Ishikawa (cell line): ENCODE results near the gene AHCYL2.

Experiments used
- CEBPB ChIP-seq: IDR thresholded peaks from 2 replicates; pipeline ENCODE4 v1.6.1; 2012
- CREB1 ChIP-seq: IDR thresholded peaks from 2 replicates; pipeline ENCODE4 v1.6.1; 2012; ENCODE audit warnings: low read depth
- EGR1 ChIP-seq: IDR thresholded peaks from 2 replicates; pipeline ENCODE4 v1.6.1; 2012
- EP300 ChIP-seq: IDR thresholded peaks from 2 replicates; pipeline ENCODE4 v1.6.1; 2012; ENCODE audit warnings: borderline replicate concordance
- FOXM1 ChIP-seq: IDR thresholded peaks from 2 replicates; pipeline ENCODE4 v1.6.1; 2012; ENCODE audit warnings: low read depth, borderline replicate concordance
- NFIC ChIP-seq: IDR thresholded peaks from 2 replicates; pipeline ENCODE4 v1.6.1; 2012
- RAD21 ChIP-seq: IDR thresholded peaks from 2 replicates; pipeline ENCODE4 v1.6.1; 2012; ENCODE audit warnings: low read depth
- TAF1 ChIP-seq: IDR thresholded peaks from 2 replicates; pipeline ENCODE4 v1.6.1; 2012; ENCODE audit warnings: low read depth, mild to moderate bottlenecking
- TCF12 ChIP-seq: IDR thresholded peaks from 2 replicates; pipeline ENCODE4 v1.6.1; 2012; ENCODE audit warnings: low read depth
- TEAD4 ChIP-seq: IDR thresholded peaks from 2 replicates; pipeline ENCODE4 v1.6.1; 2012
- ZBTB7A ChIP-seq: IDR thresholded peaks from 2 replicates; pipeline ENCODE4 v1.6.1; 2012; ENCODE audit warnings: low read depth
- TF ChIP-seq, protein P1 (sequence below): IDR thresholded peaks from 2 replicates; pipeline ENCODE4 v1.6.1; 2012
- TF ChIP-seq, protein P2 (sequence below): IDR thresholded peaks from 2 replicates; pipeline ENCODE4 v1.6.1; 2012; ENCODE audit warnings: low read depth, mild to moderate bottlenecking

DNA sequence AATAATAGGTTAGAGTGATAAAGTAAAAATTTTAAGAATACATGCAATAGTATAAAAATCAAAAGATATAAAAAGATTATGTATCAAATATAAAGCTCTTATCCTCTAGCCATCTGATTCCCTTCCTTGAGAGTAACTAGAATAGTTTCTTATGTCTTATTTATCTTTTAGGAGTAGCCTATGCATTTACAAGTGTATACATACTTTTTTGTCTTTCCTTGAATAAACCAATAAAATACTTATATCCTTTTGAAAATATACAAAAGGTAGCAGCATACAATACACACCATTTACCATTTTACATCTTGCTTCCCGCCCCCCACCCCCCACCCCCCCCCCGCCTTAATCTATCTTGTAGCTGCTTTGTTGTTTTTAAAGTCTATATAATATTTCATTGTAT, 31.4 kb downstream of the AHCYL2 start:
- no peak for TF ChIP-seq TEAD4
- TF ChIP-seq CEBPB = no peak
- TF ChIP-seq, protein P1, sequence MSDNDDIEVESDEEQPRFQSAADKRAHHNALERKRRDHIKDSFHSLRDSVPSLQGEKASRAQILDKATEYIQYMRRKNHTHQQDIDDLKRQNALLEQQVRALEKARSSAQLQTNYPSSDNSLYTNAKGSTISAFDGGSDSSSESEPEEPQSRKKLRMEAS = no peak
- TF ChIP-seq EP300 = no peak
- TF ChIP-seq, protein P2, sequence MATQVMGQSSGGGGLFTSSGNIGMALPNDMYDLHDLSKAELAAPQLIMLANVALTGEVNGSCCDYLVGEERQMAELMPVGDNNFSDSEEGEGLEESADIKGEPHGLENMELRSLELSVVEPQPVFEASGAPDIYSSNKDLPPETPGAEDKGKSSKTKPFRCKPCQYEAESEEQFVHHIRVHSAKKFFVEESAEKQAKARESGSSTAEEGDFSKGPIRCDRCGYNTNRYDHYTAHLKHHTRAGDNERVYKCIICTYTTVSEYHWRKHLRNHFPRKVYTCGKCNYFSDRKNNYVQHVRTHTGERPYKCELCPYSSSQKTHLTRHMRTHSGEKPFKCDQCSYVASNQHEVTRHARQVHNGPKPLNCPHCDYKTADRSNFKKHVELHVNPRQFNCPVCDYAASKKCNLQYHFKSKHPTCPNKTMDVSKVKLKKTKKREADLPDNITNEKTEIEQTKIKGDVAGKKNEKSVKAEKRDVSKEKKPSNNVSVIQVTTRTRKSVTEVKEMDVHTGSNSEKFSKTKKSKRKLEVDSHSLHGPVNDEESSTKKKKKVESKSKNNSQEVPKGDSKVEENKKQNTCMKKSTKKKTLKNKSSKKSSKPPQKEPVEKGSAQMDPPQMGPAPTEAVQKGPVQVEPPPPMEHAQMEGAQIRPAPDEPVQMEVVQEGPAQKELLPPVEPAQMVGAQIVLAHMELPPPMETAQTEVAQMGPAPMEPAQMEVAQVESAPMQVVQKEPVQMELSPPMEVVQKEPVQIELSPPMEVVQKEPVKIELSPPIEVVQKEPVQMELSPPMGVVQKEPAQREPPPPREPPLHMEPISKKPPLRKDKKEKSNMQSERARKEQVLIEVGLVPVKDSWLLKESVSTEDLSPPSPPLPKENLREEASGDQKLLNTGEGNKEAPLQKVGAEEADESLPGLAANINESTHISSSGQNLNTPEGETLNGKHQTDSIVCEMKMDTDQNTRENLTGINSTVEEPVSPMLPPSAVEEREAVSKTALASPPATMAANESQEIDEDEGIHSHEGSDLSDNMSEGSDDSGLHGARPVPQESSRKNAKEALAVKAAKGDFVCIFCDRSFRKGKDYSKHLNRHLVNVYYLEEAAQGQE = no peak
- no peak for TF ChIP-seq TCF12
- no peak for TF ChIP-seq NFIC
- TF ChIP-seq CREB1 = no peak
- TF ChIP-seq RAD21 = no peak
- no peak for TF ChIP-seq FOXM1
- TF ChIP-seq TAF1 = no peak
- TF ChIP-seq ZBTB7A = no peak
- no peak for TF ChIP-seq EGR1
